T follicular helper cell (primary cell): Measurements from ENCODE around the gene KIAA0408.
"Not testable (repeated sequence)": the region's sequence is repeated elsewhere in the genome, so short reads cannot be mapped to it uniquely, and the experiment has no call there.

Experiments
- DNase-seq: peaks from one replicate; pipeline ENCODE4 v3.0.0-alpha.2; 2020; ENCODE audit warnings: low read depth

Gene KIAA0408

GRCh38 chr6:127412016-127412415, 47.2 kb downstream of the KIAA0408 start:
- not testable (repeated sequence) for DNase-seq
